Hepatocyte (in vitro differentiated cells): Measurements from ENCODE around the gene CRNN.

Experiments used
- CTCF ChIP-seq: fragments of 200-600 bp; sonication (generic); IDR thresholded peaks from 2 replicates; pipeline ENCODE4 v1.5.1; 2016; ENCODE audit warnings: antibody characterized with exemption, mild to moderate bottlenecking; ENCODE audit not compliant: poor library complexity
- EZH2 ChIP-seq: fragments of 200-600 bp; sonication (generic); IDR thresholded peaks from 2 replicates; pipeline ENCODE4 v1.6.1; 2016; ENCODE audit warnings: antibody characterized with exemption, mild to moderate bottlenecking, borderline replicate concordance

GRCh38 chr1:152444045-152444444 lies 30.0 kb upstream of the CRNN start:
- TF ChIP-seq CTCF (no peak), EZH2 (no peak)
